Smooth muscle cell of the coronary artery (primary cell): Measurements from ENCODE around the gene ADM2. TPM values are rescaled to one million over a fixed set of nuclear protein-coding genes. Genes with fewer than 3 reads are reported as not detected.

Experiments used
- total RNA-seq: library from RNA; depleted of rRNA; stranded (reverse); fragments of >200 nt; gene quantifications from 2 replicates; pipeline ENCODE4 v1.2.3, GENCODE V29; 2014; ENCODE audit warnings: low replicate concordance

ADM2 gene
- total RNA-seq: 1.2 and 1.6 TPM in 2 replicates

DNA sequence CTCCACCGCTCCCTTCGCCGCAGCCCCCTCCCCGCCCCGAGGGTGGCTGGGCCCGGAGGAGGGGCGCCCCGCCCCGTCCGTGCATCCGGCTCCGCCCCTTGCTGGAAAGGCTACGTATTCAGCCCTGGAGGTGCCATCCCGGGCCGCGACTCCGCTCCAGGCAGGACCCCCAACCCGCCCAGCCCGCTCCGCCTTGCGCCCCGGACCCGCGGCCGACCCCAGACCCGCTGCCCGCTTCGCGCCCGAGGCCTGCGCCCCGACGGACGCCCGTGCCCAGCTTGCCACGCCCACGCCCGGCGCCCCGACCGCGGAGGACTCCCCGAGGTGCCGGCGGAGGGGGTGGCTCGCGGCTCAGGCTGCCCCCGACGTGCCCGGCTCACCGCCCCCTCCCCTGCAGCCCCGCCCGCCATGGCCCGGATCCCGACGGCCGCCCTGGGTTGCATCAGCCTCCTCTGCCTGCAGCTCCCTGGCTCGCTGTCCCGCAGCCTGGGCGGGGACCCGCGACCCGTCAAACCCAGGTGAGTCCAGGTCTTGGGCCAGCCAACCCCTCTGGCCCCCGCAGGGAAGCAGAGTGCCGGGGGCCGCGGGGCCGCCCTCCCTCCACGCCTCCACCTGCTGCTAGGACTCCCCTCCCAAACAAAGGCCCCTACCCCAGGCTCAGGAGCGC, at the start of gene ADM2:
TSS of gene ADM2 (plus strand) at position 104 of the 667 bp plus-strand sequence. CDS start at position 409, 305 bp downstream.

DNA sequence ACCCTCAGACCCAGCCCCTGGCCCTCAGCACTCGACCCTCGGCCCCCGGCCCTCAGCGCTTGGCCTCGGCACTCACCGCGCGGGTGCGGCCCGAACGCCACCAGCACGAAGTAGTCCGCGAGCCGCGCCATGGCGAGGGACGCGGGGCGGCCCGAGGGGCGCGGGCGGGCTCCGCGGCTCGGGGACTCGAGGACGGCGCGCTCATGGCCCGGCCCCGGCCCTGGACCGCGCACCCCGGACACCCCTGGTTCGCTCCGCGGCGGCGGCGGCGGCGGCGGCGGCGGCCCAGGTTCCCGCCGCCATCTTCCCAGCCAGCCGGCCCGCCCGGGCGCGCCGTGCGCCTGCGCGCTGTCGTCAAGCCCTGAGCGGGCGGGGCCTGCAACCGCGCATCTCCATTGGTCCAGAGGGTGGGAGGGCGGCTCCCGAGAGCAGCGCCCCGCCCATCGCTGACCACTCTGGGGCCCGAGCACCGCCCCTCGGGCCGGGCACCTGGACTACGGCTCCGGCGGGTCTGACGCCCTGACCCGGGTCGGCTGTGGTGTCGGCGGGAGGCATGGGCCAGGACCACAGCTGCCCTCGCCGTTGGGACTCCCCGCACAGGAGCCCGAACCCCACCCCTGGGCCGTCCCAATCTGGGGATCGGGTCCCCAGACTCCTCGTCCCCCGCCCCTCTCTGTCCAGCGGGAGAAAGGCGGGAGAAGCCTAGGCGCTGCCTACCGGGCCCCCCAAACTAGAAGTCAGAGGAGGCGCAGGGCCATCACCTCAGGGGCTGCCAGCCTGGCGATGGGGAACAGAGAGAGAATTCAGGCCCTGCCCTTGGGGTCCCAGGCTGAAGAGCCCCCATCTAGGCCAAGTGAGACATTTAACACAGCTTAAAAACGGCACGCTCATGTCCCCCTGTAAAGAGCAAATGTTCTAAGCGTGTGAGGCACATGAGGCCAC, 6.4 kb upstream of the ADM2 start, which contains the start of gene SBF1:
TSS of gene SBF1 (minus strand) at position 326 of the 942 bp plus-strand sequence. CDS start at position 131, 195 bp downstream.

DNA sequence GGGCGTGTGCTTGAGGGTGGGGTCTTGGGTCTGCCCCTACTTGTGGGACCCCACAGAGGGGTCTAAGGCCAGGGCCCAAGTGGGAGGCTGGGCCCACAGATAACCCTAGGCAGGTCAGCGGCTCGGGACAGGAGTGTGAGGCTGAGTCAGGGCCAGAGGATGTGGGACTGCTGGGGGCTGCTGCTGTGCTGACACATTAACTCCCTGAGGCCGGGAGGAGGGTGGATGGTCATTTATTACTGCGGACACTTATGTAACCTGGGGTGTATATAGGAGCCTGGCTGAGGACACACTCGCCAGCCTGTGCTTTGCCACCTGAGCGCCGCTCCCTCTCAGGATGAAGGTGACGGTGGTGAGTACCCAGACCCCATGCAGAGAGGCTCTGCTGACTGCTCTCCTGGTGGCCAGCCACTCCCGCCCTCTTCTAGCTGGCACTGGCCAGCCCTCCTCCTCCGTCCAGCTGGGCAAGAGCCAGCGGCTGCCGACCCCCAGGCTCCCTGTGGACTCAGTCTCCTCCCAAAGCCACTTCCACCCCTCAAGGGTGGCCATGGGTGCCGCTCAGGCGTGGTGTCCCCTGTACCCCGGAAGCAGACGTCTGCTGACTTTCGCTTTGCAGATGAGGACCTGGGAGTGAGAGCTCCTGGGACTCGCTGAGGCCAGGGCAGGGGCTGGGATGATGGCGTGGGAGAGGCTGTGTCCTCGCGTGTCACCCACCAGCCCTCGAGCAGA, 5.4 kb downstream of the ADM2 start, which contains the start of gene MIOX:
TSS of gene MIOX (plus strand) at position 299 of the 729 bp plus-strand sequence. CDS start at position 338, 39 bp downstream.

GRCh38 chr22:50507421-50507990, 26.2 kb downstream of the ADM2 start, which contains the start of gene LMF2:
Gene LMF2, minus strand, starts transcription at chr22:50507702. Its CDS starts 27 bp downstream, at chr22:50507675.

DNA sequence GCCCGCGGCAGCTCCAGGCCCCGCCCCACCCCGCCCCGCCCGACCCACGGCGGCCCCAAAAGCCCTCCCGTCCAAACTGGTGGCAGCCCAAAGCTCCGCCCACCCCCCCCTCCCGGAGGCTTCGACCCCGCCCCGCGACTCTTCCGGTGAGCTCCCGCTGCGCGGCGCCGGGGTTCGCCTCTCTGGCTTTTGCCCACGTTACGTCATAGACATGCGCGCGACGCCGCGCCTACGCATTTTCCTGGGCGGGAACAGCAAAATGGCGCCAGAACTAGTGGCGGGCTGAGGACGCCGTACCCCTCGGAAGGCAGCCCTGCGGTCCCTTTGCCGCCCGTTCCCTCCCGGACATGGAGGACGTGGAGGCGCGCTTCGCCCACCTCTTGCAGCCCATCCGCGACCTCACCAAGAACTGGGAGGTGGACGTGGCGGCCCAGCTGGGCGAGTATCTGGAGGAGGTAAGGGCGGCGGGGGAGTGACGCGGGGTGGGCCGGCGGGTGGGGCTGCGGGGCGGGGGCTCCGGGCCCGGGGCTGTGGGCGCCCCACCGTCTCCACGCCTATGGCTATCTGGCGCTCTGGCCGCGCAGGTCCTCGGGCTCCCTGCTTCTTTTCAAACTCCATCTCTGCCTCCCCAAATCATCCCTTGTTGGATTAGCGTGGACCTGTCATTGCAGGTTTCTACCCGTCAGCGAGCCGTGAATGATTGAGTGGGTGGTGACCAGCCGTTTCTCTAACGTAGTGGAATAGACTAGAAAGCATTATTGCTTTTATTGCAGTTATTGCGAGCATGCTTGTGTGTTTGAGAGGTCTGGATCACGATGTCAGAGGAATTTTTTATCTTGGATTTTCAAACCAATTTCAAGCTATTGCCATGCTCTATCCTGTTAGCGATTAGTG, 26.9 kb downstream of the ADM2 start, which contains the start of gene NCAPH2:
TSS of gene NCAPH2 (plus strand) at position 234 of the 894 bp plus-strand sequence. CDS start at position 348, 114 bp downstream.

DNA sequence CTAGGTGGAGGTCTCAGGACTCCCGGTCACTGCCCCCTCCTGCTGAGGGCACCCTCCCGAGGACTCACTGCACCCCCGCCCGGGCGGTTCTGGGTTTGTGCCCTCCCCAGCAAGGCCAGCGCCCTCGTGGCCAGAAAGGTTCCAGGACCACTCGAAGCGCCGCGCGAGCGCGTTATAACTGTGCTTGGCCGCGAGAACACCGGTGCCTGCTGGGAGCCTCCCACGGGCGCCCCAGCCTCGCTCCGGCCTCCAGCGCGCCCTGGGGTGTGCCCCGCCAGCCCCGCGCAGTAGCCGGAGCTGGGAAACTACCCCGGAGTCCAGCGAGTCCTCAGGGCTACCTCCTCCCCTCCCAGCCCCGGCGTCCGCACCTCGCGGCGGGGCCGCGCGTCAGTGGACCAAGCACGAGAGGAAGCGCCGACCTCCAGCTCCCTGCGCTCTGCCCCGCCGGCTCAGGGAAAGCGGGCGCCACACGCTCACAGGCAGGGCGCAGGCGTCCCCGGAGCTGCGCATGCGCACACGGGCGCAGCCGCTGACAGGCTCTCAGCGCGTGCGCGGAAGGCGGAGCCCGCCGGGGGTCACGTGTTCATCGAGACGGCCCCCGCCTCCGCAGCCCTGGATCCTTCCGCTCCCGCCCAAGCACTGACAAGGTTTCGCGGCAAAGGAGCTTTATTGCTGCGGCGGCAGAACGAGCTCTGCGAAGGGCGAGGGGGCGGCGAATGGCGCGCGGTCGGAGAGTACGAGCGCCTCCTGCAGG, 43.9 kb downstream of the ADM2 start, which contains the start of gene SCO2:
TSS of gene SCO2 (minus strand) at position 495 of the 754 bp plus-strand sequence. CDS start 1,187 bp downstream, outside the sequence.

DNA sequence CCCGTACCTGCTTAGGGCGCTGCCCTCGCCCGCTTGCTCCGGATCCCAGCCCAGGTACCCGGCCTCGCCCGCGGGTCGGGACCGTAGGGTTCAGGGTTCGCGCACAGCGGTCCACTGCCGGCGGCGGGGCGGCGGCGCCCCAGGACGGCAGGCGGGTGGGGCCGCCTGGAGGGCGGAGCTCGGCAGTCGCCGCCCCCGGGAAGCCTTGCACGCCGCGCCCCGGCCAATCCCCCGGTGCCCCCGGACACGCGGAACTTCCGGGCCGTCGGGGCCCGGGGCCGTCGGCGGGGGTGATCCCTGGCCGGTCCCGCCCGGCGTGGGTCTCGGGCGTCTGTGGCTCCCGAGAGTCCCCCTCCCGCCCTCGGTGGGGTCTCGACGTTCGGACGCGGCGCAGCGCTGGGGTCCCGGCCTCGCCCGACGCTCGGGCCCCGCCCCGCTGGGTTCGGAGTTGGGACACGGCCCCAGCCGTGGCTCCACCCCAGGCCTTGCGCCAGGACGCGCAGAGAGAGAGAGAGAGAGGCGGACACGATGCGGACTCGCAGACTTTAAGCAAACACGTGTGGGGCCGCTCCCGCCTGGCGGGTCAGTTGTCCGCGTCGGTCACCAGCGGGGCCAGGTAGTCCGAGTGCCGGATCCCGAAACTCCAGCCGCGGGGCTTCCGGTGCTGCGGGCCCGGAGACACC, 48.7 kb downstream of the ADM2 start, which contains the start of gene TYMP:
TSS of gene TYMP (minus strand) at position 116 of the 683 bp plus-strand sequence. CDS start 303 bp downstream, outside the sequence.

Other genes starting within 250 kb of the ADM2 start
- 18.7 and 34.5 TPM in 2 replicates for gene TUBGCP6, start 236.5 kb upstream of the ADM2 start, total RNA-seq
- gene HDAC10, start 230.3 kb upstream of the ADM2 start, total RNA-seq: 11.8 and 30.0 TPM in 2 replicates
- 20.9 and 39.5 TPM in 2 replicates for gene MAPK12, start 219.9 kb upstream of the ADM2 start, total RNA-seq
- gene MAPK11, start 211.2 kb upstream of the ADM2 start, total RNA-seq: 4.1 and 4.3 TPM in 2 replicates
- 133 and 226 TPM in 2 replicates for gene PLXNB2, start 173.9 kb upstream of the ADM2 start, total RNA-seq
- 1.1 and 1.3 TPM in 2 replicates for gene DENND6B, start 154.5 kb upstream of the ADM2 start, total RNA-seq
- gene PPP6R2, start 138.2 kb upstream of the ADM2 start, total RNA-seq: 42.1 and 74.9 TPM in 2 replicates
- 50.8 and 109 TPM in 2 replicates for gene SBF1, start 6.5 kb upstream of the ADM2 start, total RNA-seq
- gene MIOX, start 5.3 kb downstream of the ADM2 start, total RNA-seq: not detected in 2 replicates
- gene LMF2, start 26.2 kb downstream of the ADM2 start, total RNA-seq: 17.3 and 23.0 TPM in 2 replicates
- gene NCAPH2, start 26.7 kb downstream of the ADM2 start, total RNA-seq: 14.6 and 24.6 TPM in 2 replicates
- 0.12 and 1.2 TPM in 2 replicates for gene SCO2, start 44.1 kb downstream of the ADM2 start, total RNA-seq
- gene TYMP, start 48.5 kb downstream of the ADM2 start, total RNA-seq: 9.6 and 18.0 TPM in 2 replicates
- gene KLHDC7B, start 64.4 kb downstream of the ADM2 start, total RNA-seq: under 0.01 and 0.08 TPM in 2 replicates
- not detected in 2 replicates for gene SYCE3, start 81.4 kb downstream of the ADM2 start, total RNA-seq
- gene CPT1B, start 96.9 kb downstream of the ADM2 start, total RNA-seq: 0.90 and 3.0 TPM in 2 replicates
- 12.2 and 21.9 TPM in 2 replicates for gene CHKB, start 101.3 kb downstream of the ADM2 start, total RNA-seq
- 0.08 and 0.12 TPM in 2 replicates for gene MAPK8IP2, start 119.2 kb downstream of the ADM2 start, total RNA-seq
- gene ARSA, start 146.6 kb downstream of the ADM2 start, total RNA-seq: 8.0 and 13.1 TPM in 2 replicates
- 0.30 and 0.70 TPM in 2 replicates for gene SHANK3, start 191.3 kb downstream of the ADM2 start, total RNA-seq